Neural cell (in vitro differentiated cells): Measurements from ENCODE around the gene OLIG2. TPM values are rescaled to one million over a fixed set of nuclear protein-coding genes. Genes with fewer than 3 reads are reported as not detected.

Experiments
- H2AFZ ChIP-seq: fragments of 200-600, 300-800 bp; sonication (generic), shearing (Covaris generic); 2 replicates; pipeline ENCODE4 v1.6.0; 2014; ENCODE audit warnings: low read depth, mild to moderate bottlenecking, antibody characterized with exemption, low read length, moderate library complexity
- H3F3A ChIP-seq: fragments of 200-600 bp; shearing (Covaris generic); 2 replicates; pipeline ENCODE4 v1.6.1; 2016; ENCODE audit warnings: mild to moderate bottlenecking, moderate library complexity, mixed read lengths, antibody characterized with exemption, low read length; ENCODE audit not compliant: insufficient read depth, poor library complexity, severe bottlenecking
- H3K27ac ChIP-seq: fragments of 200-600, 300-800 bp; sonication (generic), shearing (Covaris generic); 2 replicates; pipeline ENCODE4 v1.5.1; 2014; ENCODE audit warnings: mild to moderate bottlenecking, low read length, moderate library complexity
- H3K27me3 ChIP-seq: fragments of 300-800, 200-600 bp; sonication (generic), shearing (Covaris generic); 2 replicates; pipeline ENCODE4 v1.6.0; 2014; ENCODE audit warnings: mild to moderate bottlenecking, low read depth, low read length, moderate library complexity; ENCODE audit not compliant: insufficient read depth
- H3K36me3 ChIP-seq: fragments of 300-800, 200-600 bp; sonication (generic), shearing (Covaris generic); 2 replicates; pipeline ENCODE4 v1.5.1; 2014; ENCODE audit warnings: mild to moderate bottlenecking, antibody characterized with exemption, low read length, moderate library complexity; ENCODE audit not compliant: insufficient read depth
- H3K4me2 ChIP-seq: fragments of 300-800, 200-600 bp; sonication (generic), shearing (Covaris generic); 2 replicates; pipeline ENCODE4 v1.6.0; 2014; ENCODE audit warnings: mild to moderate bottlenecking, low read length
- H3K4me3 ChIP-seq: fragments of 300-800, 200-600 bp; sonication (generic), shearing (Covaris generic); 2 replicates; pipeline ENCODE4 v1.5.1; 2014; ENCODE audit warnings: mild to moderate bottlenecking, low read length, moderate library complexity
- H3K79me2 ChIP-seq: fragments of 200-600 bp; shearing (Covaris generic); replicated peaks from 2 replicates; pipeline ENCODE4 v1.6.0; 2014; ENCODE audit warnings: mild to moderate bottlenecking, low read length, moderate library complexity; ENCODE audit not compliant: insufficient read depth
- H3K9ac ChIP-seq: fragments of 300-800, 200-600 bp; sonication (generic), shearing (Covaris generic); 2 replicates; pipeline ENCODE4 v1.6.1; 2016; ENCODE audit warnings: mild to moderate bottlenecking, low read length, mixed read lengths
- H3K9me2 ChIP-seq: fragments of 200-600 bp; shearing (Covaris generic); 2 replicates; pipeline ENCODE4 v1.6.1; 2016; ENCODE audit warnings: mild to moderate bottlenecking, low read length, mixed read lengths; ENCODE audit not compliant: insufficient read depth
- H3K9me3 ChIP-seq: fragments of 200-600, 300-800 bp; sonication (generic), shearing (Covaris generic); 2 replicates; pipeline ENCODE4 v1.6.1; 2016; ENCODE audit warnings: mild to moderate bottlenecking, mixed run types, low read length, moderate library complexity, mixed read lengths
- H4K20me1 ChIP-seq: fragments of 200-600 bp; shearing (Covaris generic); 2 replicates; pipeline ENCODE4 v1.6.1; 2016; ENCODE audit warnings: mild to moderate bottlenecking, mixed run types; ENCODE audit not compliant: insufficient read depth
- EP300 ChIP-seq: fragments of 450-650 bp; conservative IDR thresholded peaks from 2 replicates; pipeline ENCODE4 v1.6.1; 2014; ENCODE audit warnings: antibody characterized with exemption, mild to moderate bottlenecking, moderate library complexity; ENCODE audit not compliant: poor library complexity, severe bottlenecking
- EZH2 ChIP-seq: fragments of 200-600, 300-800 bp; shearing (Covaris generic), sonication (generic); IDR thresholded peaks from 2 replicates; pipeline ENCODE4 v1.6.1; 2014; ENCODE audit warnings: antibody characterized with exemption, low read length, borderline replicate concordance, mild to moderate bottlenecking; ENCODE audit not compliant: insufficient read depth, poor library complexity, severe bottlenecking
- MXI1 ChIP-seq: fragments of 450-650 bp; conservative IDR thresholded peaks from 2 replicates; pipeline ENCODE4 v1.6.1; 2014; ENCODE audit warnings: antibody characterized with exemption, mild to moderate bottlenecking; ENCODE audit not compliant: poor library complexity, severe bottlenecking
- POLR2AphosphoS5 ChIP-seq: IDR thresholded peaks from 2 replicates; pipeline ENCODE4 v1.6.1; 2012
- RAD21 ChIP-seq: fragments of 450-650 bp; conservative IDR thresholded peaks from 2 replicates; pipeline ENCODE4 v1.6.1; 2014; ENCODE audit warnings: antibody characterized with exemption, mild to moderate bottlenecking, moderate library complexity
- SMC3 ChIP-seq: fragments of 450-650 bp; conservative IDR thresholded peaks from 2 replicates; pipeline ENCODE4 v1.6.1; 2014; ENCODE audit warnings: antibody characterized with exemption, mild to moderate bottlenecking, moderate library complexity; ENCODE audit not compliant: poor library complexity
- TAF1 ChIP-seq: IDR thresholded peaks from 2 replicates; pipeline ENCODE4 v1.6.1; 2012; ENCODE audit warnings: low read depth
- polyA plus RNA-seq: library from polyadenylated mRNA; depleted of rRNA; stranded (reverse); fragments of >200 nt; gene quantifications from 2 replicates; pipeline ENCODE4 v1.2.3, GENCODE V29; 2014
- TF ChIP-seq, protein P1 (sequence below): IDR thresholded peaks from 2 replicates; pipeline ENCODE4 v1.6.1; 2012; ENCODE audit warnings: borderline replicate concordance
- TF ChIP-seq, protein P2 (sequence below): fragments of 450-650 bp; IDR thresholded peaks from 2 replicates; pipeline ENCODE4 v1.5.1; 2014; ENCODE audit warnings: antibody characterized with exemption, mild to moderate bottlenecking, moderate library complexity; ENCODE audit not compliant: poor library complexity, severe bottlenecking

OLIG2 gene
- polyA plus RNA-seq, 1 donor from 2014 or later: 0.90 TPM

DNA sequence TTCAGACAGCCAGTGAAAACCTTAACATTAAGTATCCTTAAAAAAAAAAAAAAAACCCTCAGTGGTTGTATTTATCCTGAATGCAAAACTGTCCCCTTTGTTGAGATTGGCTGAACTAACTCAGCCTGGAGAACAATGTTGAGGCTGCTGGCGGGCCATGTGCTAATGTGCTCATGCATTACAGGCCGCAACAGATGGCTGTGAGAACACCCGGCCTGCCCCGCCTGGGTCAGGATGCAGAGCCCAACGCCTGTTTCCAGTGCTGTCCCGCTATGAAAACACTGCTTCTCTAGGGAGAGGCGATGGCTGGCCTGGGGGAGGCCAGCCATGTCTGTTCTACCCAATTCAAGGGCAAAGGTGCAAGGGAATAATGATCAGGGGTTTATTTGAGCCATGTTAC lies 13.8 kb downstream of the OLIG2 start:
- no peak overlapping the region for H3K4me2 ChIP-seq
- no peaks in the 10 kb centered on the region for H3K79me2 ChIP-seq
- H3K27me3 ChIP-seq: peaks cover 21% of the 10 kb centered on the region
- H3K27ac ChIP-seq: no peak overlapping the region
- no peak overlapping the region for H2AFZ ChIP-seq
- H3K36me3 ChIP-seq: no peaks in the 10 kb centered on the region
- H3K4me3 ChIP-seq: no peak overlapping the region
- no peaks in the 10 kb centered on the region for H3K9me2 ChIP-seq
- TF ChIP-seq MXI1 (no peak), EP300 (no peak), POLR2AphosphoS5 (no peak), SMC3 (no peak), TAF1 (no peak), RAD21 (no peak), EZH2 (no peak)
- TF ChIP-seq, protein P1, sequence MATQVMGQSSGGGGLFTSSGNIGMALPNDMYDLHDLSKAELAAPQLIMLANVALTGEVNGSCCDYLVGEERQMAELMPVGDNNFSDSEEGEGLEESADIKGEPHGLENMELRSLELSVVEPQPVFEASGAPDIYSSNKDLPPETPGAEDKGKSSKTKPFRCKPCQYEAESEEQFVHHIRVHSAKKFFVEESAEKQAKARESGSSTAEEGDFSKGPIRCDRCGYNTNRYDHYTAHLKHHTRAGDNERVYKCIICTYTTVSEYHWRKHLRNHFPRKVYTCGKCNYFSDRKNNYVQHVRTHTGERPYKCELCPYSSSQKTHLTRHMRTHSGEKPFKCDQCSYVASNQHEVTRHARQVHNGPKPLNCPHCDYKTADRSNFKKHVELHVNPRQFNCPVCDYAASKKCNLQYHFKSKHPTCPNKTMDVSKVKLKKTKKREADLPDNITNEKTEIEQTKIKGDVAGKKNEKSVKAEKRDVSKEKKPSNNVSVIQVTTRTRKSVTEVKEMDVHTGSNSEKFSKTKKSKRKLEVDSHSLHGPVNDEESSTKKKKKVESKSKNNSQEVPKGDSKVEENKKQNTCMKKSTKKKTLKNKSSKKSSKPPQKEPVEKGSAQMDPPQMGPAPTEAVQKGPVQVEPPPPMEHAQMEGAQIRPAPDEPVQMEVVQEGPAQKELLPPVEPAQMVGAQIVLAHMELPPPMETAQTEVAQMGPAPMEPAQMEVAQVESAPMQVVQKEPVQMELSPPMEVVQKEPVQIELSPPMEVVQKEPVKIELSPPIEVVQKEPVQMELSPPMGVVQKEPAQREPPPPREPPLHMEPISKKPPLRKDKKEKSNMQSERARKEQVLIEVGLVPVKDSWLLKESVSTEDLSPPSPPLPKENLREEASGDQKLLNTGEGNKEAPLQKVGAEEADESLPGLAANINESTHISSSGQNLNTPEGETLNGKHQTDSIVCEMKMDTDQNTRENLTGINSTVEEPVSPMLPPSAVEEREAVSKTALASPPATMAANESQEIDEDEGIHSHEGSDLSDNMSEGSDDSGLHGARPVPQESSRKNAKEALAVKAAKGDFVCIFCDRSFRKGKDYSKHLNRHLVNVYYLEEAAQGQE: no peak
- TF ChIP-seq, protein P2, sequence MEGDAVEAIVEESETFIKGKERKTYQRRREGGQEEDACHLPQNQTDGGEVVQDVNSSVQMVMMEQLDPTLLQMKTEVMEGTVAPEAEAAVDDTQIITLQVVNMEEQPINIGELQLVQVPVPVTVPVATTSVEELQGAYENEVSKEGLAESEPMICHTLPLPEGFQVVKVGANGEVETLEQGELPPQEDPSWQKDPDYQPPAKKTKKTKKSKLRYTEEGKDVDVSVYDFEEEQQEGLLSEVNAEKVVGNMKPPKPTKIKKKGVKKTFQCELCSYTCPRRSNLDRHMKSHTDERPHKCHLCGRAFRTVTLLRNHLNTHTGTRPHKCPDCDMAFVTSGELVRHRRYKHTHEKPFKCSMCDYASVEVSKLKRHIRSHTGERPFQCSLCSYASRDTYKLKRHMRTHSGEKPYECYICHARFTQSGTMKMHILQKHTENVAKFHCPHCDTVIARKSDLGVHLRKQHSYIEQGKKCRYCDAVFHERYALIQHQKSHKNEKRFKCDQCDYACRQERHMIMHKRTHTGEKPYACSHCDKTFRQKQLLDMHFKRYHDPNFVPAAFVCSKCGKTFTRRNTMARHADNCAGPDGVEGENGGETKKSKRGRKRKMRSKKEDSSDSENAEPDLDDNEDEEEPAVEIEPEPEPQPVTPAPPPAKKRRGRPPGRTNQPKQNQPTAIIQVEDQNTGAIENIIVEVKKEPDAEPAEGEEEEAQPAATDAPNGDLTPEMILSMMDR: no peak
- no peaks in the 10 kb centered on the region for H3F3A ChIP-seq
- H3K9ac ChIP-seq: no peak overlapping the region
- H3K9me3 ChIP-seq: no peaks in the 10 kb centered on the region
- no peaks in the 10 kb centered on the region for H4K20me1 ChIP-seq

DNA sequence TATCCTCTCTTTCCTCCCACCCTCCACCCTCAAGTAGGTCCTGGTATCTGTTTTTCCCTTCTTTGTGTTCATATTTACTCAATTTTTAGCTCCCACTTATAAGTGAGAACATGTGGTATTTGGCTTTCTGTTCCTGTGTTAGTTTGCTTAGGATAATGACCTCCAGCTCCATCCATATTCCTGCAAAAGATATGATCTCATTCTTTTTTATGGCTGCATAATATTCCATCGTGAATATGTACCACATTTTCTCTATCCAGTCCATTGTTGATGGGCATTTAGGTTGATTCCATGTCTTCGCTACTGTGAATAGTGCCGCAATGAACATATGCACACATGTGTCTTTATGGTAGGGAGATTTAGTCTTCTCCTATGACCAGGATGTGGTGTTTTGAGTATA lies 14.5 kb downstream of the OLIG2 start:
- Histone ChIP-seq H3K4me3 (no peak overlapping the region), H3K27ac (no peak overlapping the region), H3K9me3 (no peaks in the 10 kb centered on the region), H3K36me3 (no peaks in the 10 kb centered on the region), H2AFZ (no peak overlapping the region), H4K20me1 (no peaks in the 10 kb centered on the region), H3K9ac (no peak overlapping the region), H3K9me2 (no peaks in the 10 kb centered on the region), H3F3A (no peaks in the 10 kb centered on the region), H3K4me2 (no peak overlapping the region), H3K79me2 (no peaks in the 10 kb centered on the region), H3K27me3 (peaks cover 14% of the 10 kb centered on the region)
- no peak for TF ChIP-seq RAD21
- TF ChIP-seq MXI1: no peak
- no peak for TF ChIP-seq TAF1
- TF ChIP-seq, protein P2: no peak
- TF ChIP-seq EZH2: no peak
- TF ChIP-seq EP300: no peak
- TF ChIP-seq POLR2AphosphoS5: no peak
- TF ChIP-seq SMC3: no peak
- TF ChIP-seq, protein P1: no peak
